GM15510 (cell line): Measurements from ENCODE around the gene HIVEP3.

Experiments used
- POLR2A ChIP-seq: IDR thresholded peaks from 3 replicates; pipeline ENCODE4 v1.6.1; 2011; ENCODE audit warnings: borderline replicate concordance; ENCODE audit not compliant: insufficient read length; ENCODE audit errors: extremely low read depth

Gene HIVEP3

GRCh38 chr1:41714638-41715389 lies 203.9 kb downstream of the HIVEP3 start:
- TF ChIP-seq POLR2A, result no peak

DNA sequence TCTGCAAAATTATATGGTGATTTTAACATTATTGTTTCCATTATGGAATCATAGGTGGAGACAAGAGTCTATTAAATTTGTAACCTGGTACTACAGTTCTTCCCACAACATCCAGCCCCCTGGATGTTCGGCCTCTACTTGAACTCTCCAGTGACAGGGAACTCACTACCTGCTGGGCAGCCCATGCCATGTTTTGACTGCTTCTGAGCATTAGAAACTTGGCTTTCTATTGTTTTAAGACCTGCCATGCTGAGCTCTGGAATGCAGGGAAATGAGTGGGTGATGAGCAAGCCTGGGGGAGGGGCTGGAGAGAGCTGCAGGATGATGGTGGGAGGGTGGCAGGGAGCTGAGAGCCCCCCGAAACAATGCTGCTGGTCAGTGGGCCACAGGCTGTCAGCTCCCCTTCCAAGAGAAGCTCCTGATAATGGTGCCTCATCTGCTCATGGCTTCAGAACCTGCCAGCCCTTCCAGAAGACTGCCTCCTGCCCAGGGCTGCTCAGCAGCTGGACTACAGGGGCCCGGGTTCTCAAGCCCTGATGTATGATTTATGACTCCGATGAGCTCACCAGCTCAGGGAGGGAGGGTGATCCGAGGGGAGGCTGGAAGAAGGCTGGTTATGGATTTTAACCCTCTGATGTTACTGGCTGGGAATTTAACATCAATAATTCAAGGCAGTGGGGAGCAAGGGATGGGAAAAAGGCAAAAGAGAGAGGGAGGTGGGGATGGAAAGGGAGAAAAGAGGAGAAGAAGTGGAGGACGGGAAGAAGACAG lies 205.0 kb downstream of the HIVEP3 start:
- no peak for TF ChIP-seq POLR2A

- TF ChIP-seq POLR2A, result no peak
These were observed 205.6 kb downstream of the HIVEP3 start for GRCh38 chr1:41713141-41713540.

DNA sequence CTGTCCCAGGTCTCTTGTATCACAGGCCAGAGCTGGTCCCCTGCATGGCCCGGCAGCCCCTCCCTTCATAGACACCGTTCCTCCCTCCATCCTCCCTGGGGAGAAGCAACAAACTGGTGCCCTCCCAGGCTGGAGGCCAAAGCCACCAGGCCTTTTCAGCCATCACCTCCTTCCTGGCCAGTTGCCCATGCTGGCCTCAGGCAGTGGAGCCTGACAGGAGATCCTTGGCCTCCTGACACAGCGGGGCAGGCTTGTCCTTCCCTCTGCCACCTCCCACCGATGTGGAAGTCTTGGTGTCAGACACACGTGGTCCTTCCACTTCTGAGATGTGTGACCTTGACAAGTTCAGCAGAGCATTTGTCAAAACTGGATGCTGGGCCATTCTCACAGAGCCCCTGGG lies 206.0 kb downstream of the HIVEP3 start:
- no peak for TF ChIP-seq POLR2A

- no peak for TF ChIP-seq POLR2A
These were observed 206.6 kb downstream of the HIVEP3 start for GRCh38 chr1:41712081-41712480.

GRCh38 chr1:41711581-41711980 lies 207.1 kb downstream of the HIVEP3 start:
- TF ChIP-seq POLR2A, result no peak

DNA sequence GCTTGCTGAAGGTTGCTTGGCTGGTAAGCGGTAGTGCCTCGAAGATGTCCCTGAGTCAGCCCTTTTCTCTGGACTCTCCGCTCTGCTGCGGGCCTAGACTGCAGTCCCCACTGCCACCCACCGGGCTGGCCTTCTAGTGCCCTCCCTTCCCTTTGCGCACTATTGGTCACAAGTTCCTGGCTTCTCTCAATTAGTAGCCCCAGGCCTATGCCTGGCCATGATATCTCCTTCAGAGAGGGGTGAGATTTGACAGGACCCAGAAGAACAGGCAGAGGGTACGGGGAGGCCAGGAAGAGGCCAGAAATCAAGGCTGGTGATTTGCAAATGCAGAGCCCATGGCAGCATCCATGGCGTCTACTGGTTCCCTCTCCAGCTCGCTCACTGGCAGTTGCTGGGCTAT lies 207.7 kb downstream of the HIVEP3 start:
- no peak for TF ChIP-seq POLR2A

GRCh38 chr1:41709873-41710272 lies 208.8 kb downstream of the HIVEP3 start:
- TF ChIP-seq POLR2A, result no peak

DNA sequence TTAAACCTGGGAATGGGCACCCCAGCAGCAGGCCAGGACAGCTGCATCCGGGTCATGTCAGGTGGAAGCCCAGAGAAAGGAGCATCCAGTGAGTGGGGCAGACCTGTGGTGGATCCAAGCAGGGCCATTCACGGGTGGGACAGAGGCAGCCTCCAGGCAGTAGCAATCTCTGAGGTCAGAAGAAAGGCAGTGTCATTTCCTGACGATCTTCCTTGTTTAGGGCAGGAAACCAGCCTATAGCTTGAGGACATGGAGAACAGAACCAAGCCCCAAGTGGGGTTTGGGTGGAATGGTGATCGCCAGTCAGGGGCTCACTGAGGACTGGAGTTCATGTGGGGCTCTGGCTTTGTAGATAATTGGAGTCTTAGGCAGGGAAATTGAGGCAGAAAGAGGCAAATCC lies 209.4 kb downstream of the HIVEP3 start:
- TF ChIP-seq POLR2A, result no peak

DNA sequence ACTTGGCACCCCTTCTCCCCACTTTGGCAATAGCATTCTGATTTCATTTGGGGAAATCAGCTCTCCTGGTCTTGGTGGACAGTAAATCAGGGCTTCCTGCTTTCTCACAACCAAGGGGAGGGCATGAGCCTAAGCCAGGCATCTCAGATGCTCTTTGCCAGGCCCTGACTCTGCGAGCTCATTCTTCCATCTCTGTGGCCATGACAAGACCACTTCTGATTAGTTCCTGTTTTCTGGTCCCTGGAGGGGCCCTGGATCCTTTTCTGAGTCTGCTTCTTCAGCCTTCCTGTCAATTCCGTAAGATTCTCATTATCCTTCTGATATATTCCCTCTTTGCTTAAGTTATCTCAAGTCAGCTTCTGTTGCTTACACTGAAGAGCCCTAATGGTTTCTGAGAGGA lies 210.4 kb downstream of the HIVEP3 start:
- no peak for TF ChIP-seq POLR2A

- TF ChIP-seq POLR2A, result no peak
These were observed 210.9 kb downstream of the HIVEP3 start for GRCh38 chr1:41707793-41708192.

DNA sequence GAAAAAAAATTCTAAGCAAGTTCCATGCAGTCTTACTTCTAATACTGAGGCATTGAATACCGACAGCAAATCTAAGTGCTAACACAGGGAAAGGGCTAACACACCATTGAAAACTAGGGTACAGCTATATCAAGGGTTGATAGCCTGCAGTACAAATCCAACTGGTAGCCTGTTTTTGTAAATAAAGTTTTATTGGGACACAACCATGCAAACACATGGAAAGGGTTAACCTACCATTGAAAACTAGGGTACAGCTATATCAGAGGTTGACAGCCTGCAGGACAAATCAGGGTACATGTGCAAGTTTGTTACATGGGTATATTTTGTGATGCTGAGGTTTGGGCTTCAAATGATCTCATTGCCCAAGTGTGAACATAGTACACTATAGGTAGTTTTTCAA lies 212.9 kb downstream of the HIVEP3 start:
- TF ChIP-seq POLR2A, result no peak

GRCh38 chr1:41704196-41704595 lies 214.5 kb downstream of the HIVEP3 start:
- no peak for TF ChIP-seq POLR2A

DNA sequence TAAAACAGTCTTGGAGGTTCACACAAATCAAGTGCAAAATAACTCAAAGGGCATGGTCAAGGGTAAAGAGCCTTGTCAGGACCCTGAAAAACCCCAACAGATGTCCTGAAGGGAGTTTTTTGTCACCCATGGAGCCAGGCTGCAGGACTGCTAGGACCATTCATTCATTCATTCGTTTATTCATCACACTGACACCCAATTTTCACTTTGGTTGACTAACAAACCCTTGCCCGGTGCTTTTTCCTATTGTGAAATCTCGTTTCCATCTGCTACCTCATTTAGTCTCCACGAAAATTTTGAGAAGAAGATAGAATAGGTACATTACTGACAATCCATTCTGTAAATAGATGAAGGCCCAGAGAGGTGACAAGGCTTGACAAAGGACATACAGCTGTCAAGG lies 216.0 kb downstream of the HIVEP3 start:
- no peak for TF ChIP-seq POLR2A

DNA sequence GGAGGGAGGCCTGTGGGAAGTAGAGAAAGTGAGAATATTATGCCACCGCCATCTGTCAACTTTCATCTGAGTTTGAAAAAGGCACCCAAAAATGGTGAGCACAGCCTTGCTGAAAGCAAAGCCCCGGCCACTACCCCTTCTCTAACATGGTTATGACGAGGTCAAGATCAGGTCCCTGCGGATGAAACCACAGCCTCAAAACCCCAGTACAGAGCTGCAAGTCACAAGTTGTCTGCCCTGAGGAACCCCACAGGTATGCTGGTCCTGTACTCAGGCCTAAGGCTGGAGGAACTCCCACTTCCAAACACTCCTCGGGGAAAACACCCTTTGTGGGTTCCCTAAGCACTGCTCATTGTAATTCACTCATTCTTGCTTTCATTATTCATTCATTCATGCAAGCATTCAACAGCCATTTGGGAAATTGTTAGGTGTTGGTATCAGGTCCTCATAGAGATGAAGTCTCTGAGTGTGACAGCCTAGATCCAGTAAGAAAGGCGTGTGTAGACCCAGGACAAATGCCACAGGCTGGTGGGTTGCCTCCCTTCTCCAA lies 217.7 kb downstream of the HIVEP3 start:
- TF ChIP-seq POLR2A, result no peak

GRCh38 chr1:41700581-41700980 lies 218.1 kb downstream of the HIVEP3 start:
- no peak for TF ChIP-seq POLR2A

- TF ChIP-seq POLR2A, result no peak
These were observed 218.9 kb downstream of the HIVEP3 start for GRCh38 chr1:41699861-41700248.
